ENCODE data around the gene TLK1. TPM values are rescaled to one million over a fixed set of nuclear protein-coding genes. Genes with fewer than 3 reads are reported as not detected.

The TLK1 gene
- total RNA-seq, 2 donors from 2014 or later = 31.9 to 48.1 TPM

- Histone ChIP-seq H3K27ac (no peak overlapping the region), H3K36me3 (replicated peaks in 1 of 2; ENCODE audit: insufficient read depth in 1 of 2, low read depth in 2 of 2) (peaks cover 0 to 13% of the 10 kb centered on the region in 2 donors), H3K4me1 (peaks cover 18% of the 10 kb centered on the region), H3K9me3 (no peaks in the 10 kb centered on the region), H3K4me3 (no peak overlapping the region), H3K27me3 (no peaks in the 10 kb centered on the region)
- DNase-seq (no peak), ATAC-seq (no peak)
- 88 to 91% methylated on average over 3 of the region's 3 CpGs for WGBS, 2 donors
- intact Hi-C loops (cut with DNase I) = loop anchor here (10.0 kb wide), 1 partner anchor 444 kb away; no protein-coding TSS in a partner anchor
- no peak for TF ChIP-seq POLR2A (IDR thresholded peaks at IDR 0.05)
- TF ChIP-seq CTCF (IDR thresholded peaks at IDR 0.05) = no peak
Observed at GRCh38 chr2:170971071-170971470, 189.6 kb downstream of the TLK1 start.

DNA sequence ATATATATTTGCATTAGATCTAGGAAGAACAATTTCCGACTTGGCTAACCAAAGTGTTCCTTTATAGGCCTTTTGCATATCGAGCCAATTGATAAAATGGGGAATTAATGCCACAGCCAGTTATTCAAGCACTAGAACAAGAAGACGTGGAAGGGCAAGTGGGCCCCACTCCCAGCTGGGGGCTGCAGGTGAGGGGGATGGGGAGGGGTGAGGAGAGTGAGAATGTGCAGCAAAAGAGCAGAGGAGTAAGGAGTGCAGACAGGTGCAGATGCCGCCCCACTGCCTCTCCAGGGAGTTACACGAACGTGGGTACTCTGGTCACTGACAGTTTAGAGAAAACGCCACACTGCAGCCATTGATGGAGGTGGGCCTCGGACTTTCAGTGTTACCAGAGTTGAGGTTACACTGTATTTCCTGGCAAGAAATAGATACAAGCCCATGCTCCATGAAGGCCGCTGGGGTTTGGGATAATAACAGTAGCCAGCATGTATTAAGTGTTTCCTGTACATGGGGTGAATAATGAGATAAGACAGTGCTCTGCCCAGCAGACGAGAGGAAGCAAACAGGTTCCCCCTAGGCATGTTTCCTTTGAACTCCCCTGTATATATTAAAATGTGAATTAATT is 190.7 kb downstream of the TLK1 start:
- Histone ChIP-seq H3K9me3 (no peaks in the 10 kb centered on the region), H3K4me3 (no peak overlapping the region), H3K36me3 (replicated peaks in 1 of 2; ENCODE audit: insufficient read depth in 1 of 2, low read depth in 2 of 2) (peaks cover 0 to 23% of the 10 kb centered on the region in 2 donors), H3K27me3 (no peaks in the 10 kb centered on the region), H3K27ac (no peak overlapping the region), H3K4me1 (peaks cover 18% of the 10 kb centered on the region)
- no peak for DNase-seq
- 52 to 56% methylated on average over 10 of the region's 10 CpGs for WGBS, 2 donors
- intact Hi-C loops (cut with DNase I) = loop anchor here (10.0 kb wide), 1 partner anchor 445 kb away; no protein-coding TSS in a partner anchor
- TF ChIP-seq POLR2A (IDR thresholded peaks at IDR 0.05) (no peak), CTCF (IDR thresholded peaks at IDR 0.05) (no peak)
- no peak for ATAC-seq

DNA sequence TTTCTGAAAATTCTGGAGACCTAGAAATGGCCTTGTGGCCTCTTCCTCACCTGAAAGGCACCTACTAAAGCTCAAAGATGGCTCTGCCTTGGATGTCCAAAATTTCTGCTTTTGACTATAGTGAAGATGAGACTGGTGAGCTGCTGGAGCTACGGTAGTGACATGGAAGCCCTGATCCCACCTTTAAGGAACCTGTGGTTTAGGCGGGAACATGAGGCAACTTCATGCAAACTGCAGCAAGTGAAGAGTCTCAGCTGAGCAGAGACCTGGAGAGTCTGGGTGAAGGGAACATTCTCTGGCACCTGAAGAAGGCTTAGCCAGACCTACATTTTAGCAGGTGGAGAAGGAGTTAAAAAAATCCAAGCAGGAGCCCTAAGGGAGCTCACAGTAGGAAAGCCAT is 191.7 kb downstream of the TLK1 start:
- intact Hi-C loops (cut with DNase I) = no loop called here
- ATAC-seq = no peak
- Histone ChIP-seq H3K4me3 (no peak overlapping the region), H3K27ac (no peak overlapping the region), H3K4me1 (peaks cover 13% of the 10 kb centered on the region), H3K36me3 (replicated peaks in 1 of 2; ENCODE audit: insufficient read depth in 1 of 2, low read depth in 2 of 2) (peaks cover 0 to 29% of the 10 kb centered on the region in 2 donors), H3K9me3 (no peaks in the 10 kb centered on the region), H3K27me3 (no peaks in the 10 kb centered on the region)
- TF ChIP-seq CTCF (IDR thresholded peaks at IDR 0.05) (no peak), POLR2A (IDR thresholded peaks at IDR 0.05) (no peak)
- 64 to 91% methylated on average over 2 of the region's 2 CpGs for WGBS, 2 donors
- no peak for DNase-seq

DNA sequence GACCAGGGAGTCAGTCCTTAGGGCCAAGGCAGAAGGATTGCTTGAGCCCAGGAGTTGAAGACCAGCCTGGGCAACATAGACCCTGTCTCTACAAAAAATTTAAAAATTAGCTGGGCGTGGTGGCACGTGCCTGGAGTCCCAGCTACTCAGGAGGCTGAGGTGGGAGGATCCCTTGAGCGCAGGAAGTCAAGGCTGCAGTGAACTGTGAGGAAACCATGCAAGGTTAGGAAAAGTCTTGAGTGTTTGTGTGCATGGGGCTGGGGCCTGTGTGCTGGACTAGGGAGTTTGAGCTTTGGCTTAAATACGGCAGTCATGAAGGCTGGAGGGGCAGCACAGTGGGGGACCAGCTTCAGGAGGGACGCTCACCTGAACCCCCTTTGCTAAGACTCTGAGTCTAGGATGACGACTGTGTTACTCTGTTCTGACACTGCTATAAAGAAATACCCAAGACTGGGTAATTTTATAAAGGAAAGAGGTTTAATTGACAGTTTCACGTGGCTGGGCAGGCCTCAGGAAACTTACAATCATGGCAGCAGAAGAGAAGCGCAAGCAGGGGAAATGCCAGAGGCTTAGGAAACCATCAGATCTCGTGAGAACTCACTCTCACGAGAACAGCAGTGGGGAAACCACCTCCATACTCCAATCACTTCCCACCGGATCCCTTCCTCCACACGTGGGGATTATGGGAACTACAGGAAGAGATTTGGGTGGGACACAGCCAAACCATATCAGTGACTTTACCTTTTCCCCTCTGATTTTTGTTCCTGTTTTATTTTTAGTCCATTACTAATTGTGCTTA is 192.3 kb downstream of the TLK1 start:
- WGBS, 2 donors = 71 to 77% methylated on average over 12 of the region's 12 CpGs
- Histone ChIP-seq H3K4me1 (peaks cover 11% of the 10 kb centered on the region), H3K4me3 (no peak overlapping the region), H3K27me3 (no peaks in the 10 kb centered on the region), H3K36me3 (replicated peaks in 1 of 2; ENCODE audit: insufficient read depth in 1 of 2, low read depth in 2 of 2) (peaks cover 0 to 32% of the 10 kb centered on the region in 2 donors), H3K27ac (no peak overlapping the region), H3K9me3 (no peaks in the 10 kb centered on the region)
- TF ChIP-seq POLR2A (IDR thresholded peaks at IDR 0.05) (no peak), CTCF (IDR thresholded peaks at IDR 0.05) (no peak)
- ATAC-seq (no peak), DNase-seq (no peak)
- intact Hi-C loops (cut with DNase I) = no loop called here
